ENCODE measurements around the gene MB21D2. TPM values are rescaled to one million over a fixed set of nuclear protein-coding genes. Genes with fewer than 3 reads are reported as not detected.

MB21D2 gene
- total and polyA plus RNA-seq, 2 of the 8 experiments (the other 6 are each of a cell fraction or from before 2014, with no cell fraction given): 10.0 to 21.0 TPM

DNA sequence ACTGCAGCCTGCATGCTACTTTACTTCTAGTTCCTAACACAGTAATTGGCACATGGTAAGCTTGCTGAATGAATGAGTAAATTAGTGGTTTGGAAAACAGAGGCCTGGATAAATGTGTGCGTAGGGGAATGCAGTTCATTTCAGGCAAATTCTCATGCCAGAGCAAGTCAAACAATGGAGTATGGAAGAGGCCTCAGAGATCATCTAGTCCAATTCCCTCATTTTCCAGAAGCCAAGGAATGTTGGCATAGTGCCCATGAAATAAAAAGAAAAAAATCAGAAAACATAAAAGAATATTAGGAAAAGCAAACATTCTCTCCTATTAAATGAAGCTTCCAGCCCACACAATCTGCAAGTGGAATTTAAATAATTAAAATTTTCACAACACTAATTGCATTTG is 92.4 kb downstream of the MB21D2 start:
- Histone ChIP-seq H4K91ac (replicated peaks; ENCODE audit: insufficient read length, low read length) (no peak overlapping the region), H2BK12ac (ENCODE audit: low read depth, low read length) (no peak overlapping the region), H4K20me1 (replicated peaks in 1 of 2; ENCODE audit: control insufficient read depth in 1 of 2, insufficient read depth in 2 of 2, low read length in 2 of 2) (no peaks in the 10 kb centered on the region), H3K79me1 (ENCODE audit: low read depth, low read length) (peaks cover 9% of the 10 kb centered on the region), H3K4me2 (ENCODE audit: insufficient read depth in 1 of 2, low read depth in 2 of 2, low read length in 2 of 2) (no peak overlapping the region), H3K23me2 (ENCODE audit: low read depth, low read length) (no peaks in the 10 kb centered on the region; the same call in 1 of the 2 replicates), H3K56ac (replicated peaks; ENCODE audit: insufficient read length, low read depth, low read length) (no peak overlapping the region), H3K9ac (replicated peaks in 1 of 4; ENCODE audit: extremely low read depth in 1 of 4, low read depth in 3 of 4, low read length in 3 of 4) (no peak overlapping the region), H3K9me3 (ENCODE audit: insufficient read depth in 2 of 2, low read depth in 1 of 2, low read length in 1 of 2) (no peaks in the 10 kb centered on the region), H2BK120ac (replicated peaks; ENCODE audit: low read depth, low read length) (no peak overlapping the region), H2BK5ac (ENCODE audit: low read depth, low read length) (no peak overlapping the region), H3K23ac (ENCODE audit: insufficient read length) (no peak overlapping the region), H3K4ac (replicated peaks; ENCODE audit: insufficient read length, low read depth, low read length) (no peak overlapping the region), H2BK15ac (ENCODE audit: low read length) (no peak overlapping the region), H3K27ac (ENCODE audit: low read depth, low read length) (no peak overlapping the region), H3K27me3 (replicated peaks in 1 of 4; ENCODE audit: control insufficient read depth in 3 of 4, extremely low read depth in 1 of 4, insufficient read depth in 3 of 4, low read length in 3 of 4) (no peaks in the 10 kb centered on the region), H3K18ac (ENCODE audit: extremely low read depth, low read length) (no peak overlapping the region), H3K79me2 (ENCODE audit: control insufficient read depth in 1 of 2, insufficient read depth in 2 of 2, low read length in 2 of 2) (peaks cover 0 to 42% of the 10 kb centered on the region in 2 experiments; a peak in 2 of 4 replicates), H3K4me1 (replicated peaks in 1 of 4; ENCODE audit: control insufficient read depth in 3 of 4, insufficient read depth in 4 of 4, low read length in 3 of 4) (no peaks in the 10 kb centered on the region; a peak in 2 of 7 replicates), H2BK20ac (ENCODE audit: low read length) (no peak overlapping the region), H2AFZ (ENCODE audit: low read length) (no peak overlapping the region), H2AK5ac (ENCODE audit: low read depth, low read length) (no peak overlapping the region), H3K36me3 (ENCODE audit: control insufficient read depth in 2 of 4, insufficient read depth in 4 of 4, low read length in 3 of 4) (no peaks in the 10 kb centered on the region), H4K8ac (ENCODE audit: extremely low read depth, insufficient read depth, low read length) (no peak overlapping the region), H3K14ac (ENCODE audit: insufficient read length) (no peak overlapping the region), H4K5ac (ENCODE audit: insufficient read length, low read depth, low read length) (no peak overlapping the region), H3K4me3 (ENCODE audit: extremely low read depth in 1 of 4, insufficient read depth in 2 of 4, low read depth in 3 of 4, low read length in 4 of 4) (no peak overlapping the region)
- 90% methylated on average over 1 of the region's 1 CpG; no CpG with 5 or more reads in 1 of the 2 experiments for WGBS, 2 experiments (ENCODE audit: extremely low coverage in 1 of 2, insufficient coverage in 1 of 2, insufficient read length in 1 of 2, insufficient replicate concordance in 2 of 2, low coverage in 1 of 2, low lambda C conversion rate in 2 of 2, missing lambda C conversion rate in 1 of 2)
- POLR2A ChIA-PET (ENCODE audit: partially characterized antibody): interaction anchor here (1.3 kb wide), 1 partner anchor 11 kb away, joined by 3 read pairs; no protein-coding TSS in a partner anchor
- FAIRE-seq (no peak), DNase-seq (ENCODE audit: low read depth in 1 of 2, low spot score in 2 of 2) (no peak)
- CTCF ChIA-PET (ENCODE audit: partially characterized antibody): interaction anchor here (0.7 to 4.5 kb wide), 10 partner anchors 9 to 217 kb away, joined by 3 to 21 read pairs (median 4); partner anchors contain the start of gene MB21D2
- no peak for TF ChIP-seq GABPA (IDR thresholded peaks at IDR 0.05; ENCODE audit: borderline replicate concordance, insufficient read depth, low read length)
- no peak for TF ChIP-seq JUN (IDR thresholded peaks at IDR 0.05; ENCODE audit: low read depth, low read length)
- no peak for TF ChIP-seq MAX (IDR thresholded peaks at IDR 0.05)
- TF ChIP-seq CHD2 (IDR thresholded peaks at IDR 0.05; ENCODE audit: low read length): no peak

Measured in H1 (cell line).